CD8-positive, alpha-beta memory T cell (primary cell): Measurements from ENCODE around the gene PCED1B. TPM values are rescaled to one million over a fixed set of nuclear protein-coding genes. Genes with fewer than 3 reads are reported as not detected.

Experiments used
- CTCF ChIA-PET: fragments of 350-600 bp; sonication (Branson Sonifier 250); formaldehyde crosslinking; loops from one replicate; lab custom pipeline; 2021; ENCODE audit warnings: antibody characterized with exemption; lab: Charles Lee
- POLR2A ChIA-PET: fragments of 350-600 bp; sonication (Branson Sonifier 250); formaldehyde crosslinking; loops from one replicate; lab custom pipeline; 2021; ENCODE audit warnings: antibody characterized with exemption; lab: Charles Lee
- DNase-seq, 5 donors: peaks; one replicate each; pipeline versions ENCODE4 v3.0.0 to v3.0.0-alpha.2; 2020 to 2022; ENCODE audit warnings: mixed read lengths in 1 of 5
- H3K27ac ChIP-seq: one replicate; pipeline ENCODE4 v1.7.0; 2013; ENCODE audit warnings: low read depth, mild to moderate bottlenecking, low read length, moderate library complexity
- H3K27me3 ChIP-seq: 2 replicates; pipeline ENCODE4 v1.7.0; 2013; ENCODE audit warnings: low read length, mild to moderate bottlenecking; ENCODE audit not compliant: insufficient read depth, poor library complexity, severe bottlenecking
- H3K36me3 ChIP-seq: 2 replicates; pipeline ENCODE4 v1.7.0; 2013; ENCODE audit warnings: mild to moderate bottlenecking, low read length, moderate library complexity; ENCODE audit not compliant: insufficient read depth
- H3K4me1 ChIP-seq: 2 replicates; pipeline ENCODE4 v1.7.0; 2013; ENCODE audit warnings: mild to moderate bottlenecking, low read length, moderate library complexity; ENCODE audit not compliant: insufficient read depth
- H3K4me3 ChIP-seq: 2 replicates; pipeline ENCODE4 v1.7.0; 2013; ENCODE audit warnings: mild to moderate bottlenecking, low read length
- H3K9me3 ChIP-seq: 2 replicates; pipeline ENCODE4 v1.7.0; 2013; ENCODE audit warnings: mild to moderate bottlenecking, low read length
- H3K27ac Mint-ChIP-seq, 8 donors: one replicate each; pipeline ENCODE4 v1.8.0; 2020 to 2021; ENCODE audit warnings: mixed read lengths in 8 of 8, mild to moderate bottlenecking in 6 of 8, inconsistent platforms in 3 of 8, moderate library complexity in 3 of 8
- H3K27me3 Mint-ChIP-seq, 2 donors: one replicate each; pipeline ENCODE4 v1.8.0; 2020 to 2021; ENCODE audit warnings: mixed read lengths in 2 of 2, mild to moderate bottlenecking in 1 of 2, moderate library complexity in 1 of 2
- H3K36me3 Mint-ChIP-seq, 3 donors: one replicate each; pipeline ENCODE4 v1.8.0; 2020 to 2021; ENCODE audit warnings: mixed read lengths in 3 of 3, inconsistent platforms in 1 of 3, mild to moderate bottlenecking in 1 of 3
- H3K4me1 Mint-ChIP-seq, 3 donors: one replicate each; pipeline ENCODE4 v1.8.0; 2020 to 2021; ENCODE audit warnings: mixed read lengths in 3 of 3, inconsistent platforms in 1 of 3, mild to moderate bottlenecking in 1 of 3
- H3K4me3 Mint-ChIP-seq, 7 donors: one replicate each; pipeline ENCODE4 v1.8.0; 2020 to 2021; ENCODE audit warnings: mixed read lengths in 7 of 7, mild to moderate bottlenecking in 6 of 7, moderate library complexity in 4 of 7, inconsistent platforms in 2 of 7
- H3K9me3 Mint-ChIP-seq, 5 donors: one replicate each; pipeline ENCODE4 v1.8.0; 2020 to 2022; ENCODE audit warnings: mixed read lengths in 5 of 5, mild to moderate bottlenecking in 3 of 5, moderate library complexity in 2 of 5, inconsistent platforms in 1 of 5
- polyA plus RNA-seq: library from polyadenylated mRNA; unstranded; fragments of 300-500 nt; fragmentation: Illumina TruSeq; gene quantifications from one replicate; pipeline ENCODE4 v1.2.3, GENCODE V29; 2021
- total RNA-seq, 2 experiments: library from RNA; stranded (reverse); gene quantifications; one replicate each; pipeline ENCODE4 v1.2.3, GENCODE V29; 2021

The PCED1B gene
- total and polyA plus RNA-seq, 3 experiments from 2014 or later = 52.8 to 73.3 (median 56.9) TPM

GRCh38 chr12:47221256-47222023 lies 142.0 kb downstream of the PCED1B start:
- Mint-ChIP-seq H3K36me3 (peaks cover 17 to 66% (median 30%) of the 10 kb centered on the region in 3 donors), H3K9me3 (no peaks in the 10 kb centered on the region), H3K27ac (peak overlapping the region; percentile 72 to 93 (median 82)), H3K27me3 (peaks cover 0 to 2% of the 10 kb centered on the region in 2 donors), H3K4me3 (peak overlapping the region; percentile 65 to 84 (median 74)), H3K4me1 (peaks cover 56 to 73% (median 66%) of the 10 kb centered on the region in 3 donors)
- Histone ChIP-seq H3K4me1 (peaks cover 58% of the 10 kb centered on the region), H3K9me3 (no peaks in the 10 kb centered on the region), H3K4me3 (peak overlapping the region; percentile 26), H3K27ac (no peak overlapping the region), H3K36me3 (peaks cover 14% of the 10 kb centered on the region), H3K27me3 (no peaks in the 10 kb centered on the region)
- POLR2A ChIA-PET = interaction anchor here (0.8 to 1.7 kb wide), 2 partner anchors 10 to 14 kb away, joined by 3 to 5 read pairs; no protein-coding TSS in a partner anchor
- CTCF ChIA-PET = interaction anchor here (0.9 to 1.5 kb wide), 3 partner anchors 36 to 176 kb away, joined by 3 to 6 read pairs (median 4); no protein-coding TSS in a partner anchor
- DNase-seq = no peak

- Histone ChIP-seq H3K27ac (peak overlapping the region; percentile 36), H3K36me3 (peaks cover 16% of the 10 kb centered on the region), H3K4me1 (peaks cover 62% of the 10 kb centered on the region), H3K9me3 (no peaks in the 10 kb centered on the region), H3K4me3 (peak overlapping the region; percentile 29), H3K27me3 (no peaks in the 10 kb centered on the region)
- Mint-ChIP-seq H3K27ac (peak overlapping the region; percentile 88 to 96 (median 93)), H3K27me3 (no peaks in the 10 kb centered on the region), H3K4me1 (peaks cover 62 to 83% (median 74%) of the 10 kb centered on the region in 3 donors), H3K36me3 (peaks cover 17 to 67% (median 30%) of the 10 kb centered on the region in 3 donors), H3K4me3 (peak overlapping the region; percentile 75 to 92 (median 79)), H3K9me3 (no peaks in the 10 kb centered on the region)
- no peak for DNase-seq
- ChIA-PET POLR2A (no interaction called here), CTCF (interaction anchor here (0.7 to 1.5 kb wide), 3 partner anchors 58 to 175 kb away, joined by 3 to 6 read pairs (median 3); no protein-coding TSS in a partner anchor)
Measured at GRCh38 chr12:47222520-47223030, 143.2 kb downstream of the PCED1B start.

- Histone ChIP-seq H3K4me3 (peak overlapping the region; percentile 29), H3K27me3 (no peaks in the 10 kb centered on the region), H3K9me3 (no peaks in the 10 kb centered on the region), H3K27ac (peak overlapping the region; percentile 36), H3K4me1 (peaks cover 69% of the 10 kb centered on the region), H3K36me3 (peaks cover 22% of the 10 kb centered on the region)
- no peak for DNase-seq
- no peaks in the 10 kb centered on the region for H3K27me3 Mint-ChIP-seq
- peak overlapping the region; percentile 75 to 92 (median 79) for H3K4me3 Mint-ChIP-seq
- H3K9me3 Mint-ChIP-seq = no peaks in the 10 kb centered on the region
- CTCF ChIA-PET = no interaction called here
- H3K4me1 Mint-ChIP-seq = peaks cover 69 to 85% (median 81%) of the 10 kb centered on the region in 3 donors
- POLR2A ChIA-PET = interaction anchor here (0.5 kb wide), 1 partner anchor 21 kb away, joined by 6 read pairs; no protein-coding TSS in a partner anchor
- peaks cover 11 to 68% (median 31%) of the 10 kb centered on the region in 3 donors for H3K36me3 Mint-ChIP-seq
- H3K27ac Mint-ChIP-seq = peak overlapping the region; percentile 88 to 96 (median 93)
Measured at GRCh38 chr12:47223031-47223847, 143.8 kb downstream of the PCED1B start.

- CTCF ChIA-PET = no interaction called here
- H3K9me3 ChIP-seq = no peaks in the 10 kb centered on the region
- H3K27me3 ChIP-seq = no peaks in the 10 kb centered on the region
- Mint-ChIP-seq H3K27ac (peak overlapping the region; percentile 88 to 96 (median 93)), H3K9me3 (no peaks in the 10 kb centered on the region), H3K27me3 (no peaks in the 10 kb centered on the region), H3K4me3 (peak overlapping the region; percentile 75 to 92 (median 79)), H3K4me1 (peaks cover 73 to 88% (median 87%) of the 10 kb centered on the region in 3 donors), H3K36me3 (peaks cover 9 to 71% (median 33%) of the 10 kb centered on the region in 3 donors)
- POLR2A ChIA-PET = interaction anchor here (0.5 kb wide), 1 partner anchor 21 kb away, joined by 6 read pairs; no protein-coding TSS in a partner anchor
- peaks cover 74% of the 10 kb centered on the region for H3K4me1 ChIP-seq
- H3K4me3 ChIP-seq = peak overlapping the region; percentile 29
- DNase-seq = no peak
- peak overlapping the region; percentile 36 for H3K27ac ChIP-seq
- H3K36me3 ChIP-seq = peaks cover 23% of the 10 kb centered on the region
Measured at GRCh38 chr12:47223848-47224213, 144.4 kb downstream of the PCED1B start.

GRCh38 chr12:47224563-47225133 lies 145.2 kb downstream of the PCED1B start:
- no peaks in the 10 kb centered on the region for H3K9me3 ChIP-seq
- peak overlapping the region; percentile 79 to 91 (median 86) for H3K27ac Mint-ChIP-seq
- no peaks in the 10 kb centered on the region for H3K9me3 Mint-ChIP-seq
- peaks cover 9 to 72% (median 33%) of the 10 kb centered on the region in 3 donors for H3K36me3 Mint-ChIP-seq
- peak overlapping the region; percentile 49 to 92 (median 77) for H3K4me3 Mint-ChIP-seq
- H3K4me3 ChIP-seq = no peak overlapping the region
- H3K27ac ChIP-seq = no peak overlapping the region
- ChIA-PET CTCF (interaction anchor here (2.7 kb wide), 1 partner anchor 173 kb away, joined by 8 read pairs; no protein-coding TSS in a partner anchor), POLR2A (interaction anchor here (0.9 kb wide), 1 partner anchor 8 kb away, joined by 3 read pairs; no protein-coding TSS in a partner anchor)
- peaks cover 75 to 89% (median 88%) of the 10 kb centered on the region in 3 donors for H3K4me1 Mint-ChIP-seq
- H3K27me3 ChIP-seq = no peaks in the 10 kb centered on the region
- H3K36me3 ChIP-seq = peaks cover 23% of the 10 kb centered on the region
- H3K4me1 ChIP-seq = peaks cover 81% of the 10 kb centered on the region
- no peak for DNase-seq
- no peaks in the 10 kb centered on the region for H3K27me3 Mint-ChIP-seq

- Mint-ChIP-seq H3K36me3 (peaks cover 9 to 77% (median 30%) of the 10 kb centered on the region in 3 donors), H3K9me3 (no peaks in the 10 kb centered on the region), H3K4me1 (peaks cover 73 to 87% (median 85%) of the 10 kb centered on the region in 3 donors), H3K27ac (peak overlapping the region; percentile 79 to 91 (median 86)), H3K27me3 (no peaks in the 10 kb centered on the region), H3K4me3 (peak overlapping the region in 6 of 7 donors; percentile 36 to 84 (median 70))
- DNase-seq = no peak
- Histone ChIP-seq H3K27me3 (no peaks in the 10 kb centered on the region), H3K27ac (no peak overlapping the region), H3K4me3 (no peak overlapping the region), H3K9me3 (no peaks in the 10 kb centered on the region), H3K36me3 (peaks cover 27% of the 10 kb centered on the region), H3K4me1 (peaks cover 79% of the 10 kb centered on the region)
- ChIA-PET CTCF (interaction anchor here (1.0 to 2.7 kb wide), 2 partner anchors 145 to 173 kb away, joined by 3 to 8 read pairs; partner anchors contain the start of gene AMIGO2), POLR2A (interaction anchor here (0.9 to 1.0 kb wide), 3 partner anchors 9 to 172 kb away, joined by 3 to 4 read pairs (median 3); partner anchors contain the start of genes AMIGO2 and PCED1B)
Measured at GRCh38 chr12:47225356-47225755, 145.9 kb downstream of the PCED1B start.

GRCh38 chr12:47226199-47226598 lies 146.8 kb downstream of the PCED1B start:
- H3K9me3 ChIP-seq = no peaks in the 10 kb centered on the region
- ChIA-PET CTCF (interaction anchor here (1.0 to 2.7 kb wide), 3 partner anchors 16 to 172 kb away, joined by 3 to 8 read pairs (median 3); partner anchors contain the start of gene AMIGO2), POLR2A (interaction anchor here (1.0 kb wide), 2 partner anchors 147 to 171 kb away, joined by 3 to 4 read pairs; partner anchors contain the start of genes AMIGO2 and PCED1B)
- Mint-ChIP-seq H3K4me1 (peaks cover 76 to 89% (median 87%) of the 10 kb centered on the region in 3 donors), H3K4me3 (peak overlapping the region in 3 of 7 donors; percentile 1 to 54 (median 45)), H3K36me3 (peaks cover 10 to 81% (median 29%) of the 10 kb centered on the region in 3 donors), H3K9me3 (no peaks in the 10 kb centered on the region), H3K27me3 (no peaks in the 10 kb centered on the region), H3K27ac (peak overlapping the region; percentile 17 to 91 (median 68))
- H3K4me3 ChIP-seq = no peak overlapping the region
- H3K36me3 ChIP-seq = peaks cover 35% of the 10 kb centered on the region
- peaks cover 80% of the 10 kb centered on the region for H3K4me1 ChIP-seq
- H3K27ac ChIP-seq = no peak overlapping the region
- no peak for DNase-seq
- no peaks in the 10 kb centered on the region for H3K27me3 ChIP-seq
